HepG2 (cell line): ENCODE results near the gene GATD1. TPM values are rescaled to one million over a fixed set of nuclear protein-coding genes. Genes with fewer than 3 reads are reported as not detected.
A peak's percentile ranks its signal among the peaks of the same experiment; 100 is the strongest.

ENCODE experiments used
- ATAC-seq: fragments of 200-7000 bp; cut with Tn5 transposase; 3 replicates; pipeline ENCODE4 v1.9.1; 2020; ENCODE audit warnings: mild to moderate bottlenecking, moderate library complexity
- BruUV-seq: library from RNA; stranded (reverse); fragments of 400-500 nt; replicated peaks from 2 replicates; lab custom pipeline; 2021; lab: Mats Ljungman, UMichigan
- CTCF ChIA-PET: fragments of 300-600 bp; formaldehyde crosslinking; extraction: SDS; loops from one replicate; lab custom pipeline; 2021; ENCODE audit warnings: low total read pairs, inconsistent platforms, low intra/inter-chr PET ratio; lab: Yijun Ruan, JAX
- POLR2A ChIA-PET: fragments of 350-600 bp; sonication (Branson Sonifier 250); formaldehyde crosslinking; loops from one replicate; lab custom pipeline; 2020; ENCODE audit warnings: antibody characterized with exemption, inconsistent platforms; lab: Yijun Ruan, JAX
- DNase-seq: peaks from one replicate; pipeline ENCODE4 v3.0.0-alpha.2; 2015; ENCODE audit warnings: low spot score
- FAIRE-seq: peaks from 3 replicates; lab custom pipeline; 2011; peaks lifted over from hg19 to GRCh38; lab: Jason Lieb, UNC
- H2AFZ ChIP-seq: one replicate; pipeline ENCODE4 v1.6.1; 2011; ENCODE audit warnings: low read length, inconsistent platforms
- H3K27ac ChIP-seq: fragments of 300-600 bp; 3 replicates; pipeline ENCODE4 v1.8.0; 2011; ENCODE audit warnings: mixed run types, mild to moderate bottlenecking, mixed read lengths, low read length, inconsistent platforms; ENCODE audit not compliant: insufficient read depth; ENCODE audit errors: extremely low read length
- H3K27me3 ChIP-seq, 2 experiments: fragments of 200-600 bp in 1 of 2; 2 replicates in 1 of 2; 3 replicates in 1 of 2; pipeline versions ENCODE4 v1.6.0 to v1.8.0; 2011; ENCODE audit warnings: low read length in 2 of 2, mild to moderate bottlenecking in 2 of 2, moderate library complexity in 2 of 2, inconsistent platforms in 1 of 2; ENCODE audit not compliant: insufficient read depth in 2 of 2, control insufficient read depth in 1 of 2
- H3K36me3 ChIP-seq, 2 experiments: fragments of 200-600 bp in 1 of 2; replicated peaks in 1 of 2; 2 replicates in 1 of 2; 3 replicates in 1 of 2; pipeline versions ENCODE4 v1.5.1 to v1.8.0; 2011; ENCODE audit warnings: low read length in 2 of 2, inconsistent platforms in 1 of 2; ENCODE audit not compliant: insufficient read depth in 2 of 2, control insufficient read depth in 1 of 2
- H3K4me1 ChIP-seq: 2 replicates; pipeline ENCODE4 v1.5.1; 2012; ENCODE audit warnings: low read length, inconsistent platforms; ENCODE audit not compliant: insufficient read depth
- H3K4me2 ChIP-seq: 2 replicates; pipeline ENCODE4 v1.6.0; 2011; ENCODE audit warnings: low read depth, low read length, inconsistent platforms
- H3K4me3 ChIP-seq, 3 experiments: fragments of 200-600 bp in 1 of 3; sonication (generic), shearing (Covaris generic) in 1 of 3; replicated peaks in 1 of 3; 2 replicates each; pipeline ENCODE4 v1.5.1; 2011 to 2016; ENCODE audit warnings: low read length in 3 of 3, inconsistent platforms in 2 of 3, low read depth in 2 of 3, mild to moderate bottlenecking in 2 of 3, control low read depth in 1 of 3, mixed read lengths in 1 of 3; ENCODE audit not compliant: insufficient read depth in 1 of 3
- H3K79me2 ChIP-seq: one replicate; pipeline ENCODE4 v1.6.1; 2011; ENCODE audit warnings: low read length, inconsistent platforms; ENCODE audit not compliant: insufficient read depth
- H3K9ac ChIP-seq: 2 replicates; pipeline ENCODE4 v1.6.0; 2011; ENCODE audit warnings: mild to moderate bottlenecking, low read depth, low read length, inconsistent platforms; ENCODE audit not compliant: insufficient read depth
- H3K9me3 ChIP-seq: 2 replicates; pipeline ENCODE4 v1.5.1; 2012; ENCODE audit warnings: mild to moderate bottlenecking, low read length
- H4K20me1 ChIP-seq: 2 replicates; pipeline ENCODE4 v1.6.0; 2011; ENCODE audit warnings: inconsistent platforms, mild to moderate bottlenecking, low read length, moderate library complexity; ENCODE audit not compliant: insufficient read depth
- FOXJ3 ChIP-seq: sonication (generic); formaldehyde crosslinking; IDR thresholded peaks from 2 replicates; pipeline ENCODE4 v1.4.0; 2020; ENCODE audit warnings: missing genetic modification reagents, mild to moderate bottlenecking, borderline replicate concordance
- IKZF4 ChIP-seq: sonication (generic); formaldehyde crosslinking; IDR thresholded peaks from 2 replicates; pipeline ENCODE4 v1.5.1; 2020; ENCODE audit warnings: borderline replicate concordance, mild to moderate bottlenecking, low read depth, missing genetic modification reagents; ENCODE audit errors: not compliant biosample characterization
- KDM5A ChIP-seq: fragments of 200-600 bp; sonication (generic); IDR thresholded peaks from 2 replicates; pipeline ENCODE4 v1.7.0; 2018; ENCODE audit warnings: antibody characterized with exemption, mild to moderate bottlenecking, low read length, borderline replicate concordance
- LCORL ChIP-seq, 2 experiments: fragments of 450-650 bp in 1 of 2; sonication (generic) in 1 of 2; formaldehyde crosslinking in 1 of 2; IDR thresholded peaks; 2 replicates each; pipeline versions ENCODE4 v1.5.0 to v1.6.1; 2017 to 2020; ENCODE audit warnings: antibody characterized with exemption in 1 of 2, missing genetic modification reagents in 1 of 2
- MXD4 ChIP-seq: IDR thresholded peaks from 2 replicates; pipeline ENCODE4 v1.6.1; 2016; ENCODE audit warnings: mild to moderate bottlenecking, missing biosample characterization, missing genetic modification reagents
- POGZ ChIP-seq: sonication (generic); formaldehyde crosslinking; IDR thresholded peaks from 2 replicates; pipeline ENCODE4 v1.4.0; 2020; ENCODE audit warnings: mild to moderate bottlenecking, missing genetic modification reagents
- TSC22D2 ChIP-seq: sonication (generic); formaldehyde crosslinking; IDR thresholded peaks from 2 replicates; pipeline ENCODE4 v1.5.1; 2020; ENCODE audit warnings: missing genetic modification reagents, mild to moderate bottlenecking, borderline replicate concordance
- ZFX ChIP-seq: sonication (generic); formaldehyde crosslinking; IDR thresholded peaks from 2 replicates; pipeline ENCODE4 v1.4.0; 2020; ENCODE audit warnings: mild to moderate bottlenecking, low read depth, missing genetic modification reagents, moderate library complexity
- ZGPAT ChIP-seq: IDR thresholded peaks from 2 replicates; pipeline ENCODE4 v1.6.1; 2016; ENCODE audit warnings: mild to moderate bottlenecking
- ZNF280B ChIP-seq: sonication (generic); formaldehyde crosslinking; IDR thresholded peaks from 2 replicates; pipeline ENCODE4 v1.5.0; 2020; ENCODE audit warnings: missing genetic modification reagents, mild to moderate bottlenecking, borderline replicate concordance
- ZNF343 ChIP-seq: sonication (generic); formaldehyde crosslinking; IDR thresholded peaks from 2 replicates; pipeline ENCODE4 v1.4.0; 2020; ENCODE audit warnings: mild to moderate bottlenecking, missing genetic modification reagents
- ZNF510 ChIP-seq: sonication (generic); formaldehyde crosslinking; IDR thresholded peaks from 2 replicates; pipeline ENCODE4 v1.4.0; 2020; ENCODE audit warnings: low read depth, mild to moderate bottlenecking, missing genetic modification reagents
- ZNF589 ChIP-seq: sonication (generic); formaldehyde crosslinking; conservative IDR thresholded peaks from 2 replicates; pipeline ENCODE4 v1.8.0; 2022; ENCODE audit warnings: mild to moderate bottlenecking, moderate library complexity, missing genetic modification reagents
- ZNF674 ChIP-seq: sonication (generic); formaldehyde crosslinking; IDR thresholded peaks from 2 replicates; pipeline ENCODE4 v1.5.0; 2020; ENCODE audit warnings: low read depth, mild to moderate bottlenecking, missing genetic modification reagents
- ZNF776 ChIP-seq: sonication (generic); formaldehyde crosslinking; IDR thresholded peaks from 2 replicates; pipeline ENCODE4 v1.4.0; 2020; ENCODE audit warnings: mild to moderate bottlenecking, missing genetic modification reagents
- ZNF800 ChIP-seq: sonication (generic); formaldehyde crosslinking; IDR thresholded peaks from 2 replicates; pipeline ENCODE4 v1.4.0; 2020; ENCODE audit warnings: missing genetic modification reagents
- WGBS: methylation state at CpG from one replicate; pipeline ENCODE4 v1.1.6; 2017; ENCODE audit warnings: low lambda C conversion rate; 5-methylcytosine and 5-hydroxymethylcytosine counted together
- in situ Hi-C: cut with HindIII; loops from 2 replicates; pipeline ENCODE4 v1.10.0; 2017; ENCODE audit warnings: low pct_unique_long_range_greater_than_20kb; ENCODE audit not compliant: extremely low pct_ligation_motif_present
- intact Hi-C: fragments of 100-400 bp; cut with micrococcal nuclease; formaldehyde crosslinking; loops from one replicate; pipeline ENCODE4 v1.10.0; 2022; ENCODE audit not compliant: unreplicated experiment
- polyA plus RNA-seq, 8 experiments: library from polyadenylated mRNA; depleted of rRNA in 3 of 8; stranded (reverse) in 7 of 8; unstranded in 1 of 8; fragments of >200 nt; fragmentation: Illumina TruSeq in 4 of 8; extraction: Trizol in 4 of 8; gene quantifications; 2 replicates each; pipeline versions ENCODE4 v1.2.1 to v1.2.3, GENCODE V29; 2011 to 2016; ENCODE audit warnings: low read depth in 4 of 8, missing spikeins in 1 of 8, mixed read lengths in 1 of 8; ENCODE audit not compliant: insufficient read depth in 1 of 8
- total RNA-seq, 5 experiments: library from RNA; depleted of rRNA; stranded (reverse); fragments of >200 nt; fragmentation: Illumina TruSeq; extraction: Trizol; gene quantifications; 2 replicates each; pipeline ENCODE4 v1.2.3, GENCODE V29; 2016; ENCODE audit warnings: low read depth in 1 of 5

The GATD1 gene
- total and polyA plus RNA-seq, 2 of the 13 experiments (the other 11 are each of a cell fraction or from before 2014, with no cell fraction given): 31.3 to 60.5 TPM

- TF ChIP-seq ZNF280B (CRISPR knock-in tag) (no peak), MXD4 (CRISPR knock-in tag) (0 out of 2 replicates have a peak, but pooled peaks have one; percentile 32), ZNF510 (no peak), ZGPAT (CRISPR knock-in tag) (0 out of 2 replicates have a peak, but pooled peaks have one; percentile 8), KDM5A (0 out of 2 replicates have a peak, but pooled peaks have one; percentile 8), ZNF674 (CRISPR knock-in tag) (no peak), ZNF776 (CRISPR knock-in tag) (no peak)
Observed at GRCh38 chr11:748007-748359, 29.3 kb downstream of the GATD1 start (continued).

- DNase-seq: peak; percentile 76
- WGBS: 0% methylated on average over 22 of the region's 112 CpGs
- no peaks in the 10 kb centered on the region; a peak in 1 of 5 replicates for H3K27me3 ChIP-seq
- peaks cover 44% of the 10 kb centered on the region for H3K79me2 ChIP-seq
- intact Hi-C loops (no loop called here), in situ Hi-C loops (no loop called here)
- BruUV-seq: no TSS peak
- H3K9me3 ChIP-seq: no peaks in the 10 kb centered on the region
- H3K4me1 ChIP-seq: peaks cover 37% of the 10 kb centered on the region
- no peak within 1 kb of the TSS for H2AFZ ChIP-seq
- FAIRE-seq: no peak
- peaks cover 5% of the 10 kb centered on the region; the same call in 1 of the 2 replicates for H4K20me1 ChIP-seq
- H3K27ac ChIP-seq: peak within 1 kb of the TSS; percentile 73
- H3K36me3 ChIP-seq: peaks cover 0 to 1% of the 10 kb centered on the region in 2 experiments; a peak in 2 of 5 replicates
- POLR2A ChIA-PET: interaction anchor here (0.5 to 3.6 kb wide), 13 partner anchors 9 to 163 kb away, joined by 3 to 33 read pairs (median 4); partner anchors contain the start of genes EPS8L2, GATD1, RPLP2 and TMEM80
- H3K4me3 ChIP-seq: peak within 1 kb of the TSS; percentile 80 to 95 (median 85)
- H3K9ac ChIP-seq: peak within 1 kb of the TSS; percentile 88
- H3K4me2 ChIP-seq: peak within 1 kb of the TSS; percentile 82
- peak; percentile 95 for ATAC-seq
- CTCF ChIA-PET: interaction anchor here (1.9 kb wide), 1 partner anchor 19 kb away, joined by 7 read pairs; no protein-coding TSS in a partner anchor
- TF ChIP-seq IKZF4 (CRISPR knock-in tag) (peak; percentile 67), LCORL (IDR thresholded peaks at IDR 0.05) (no peak), LCORL (CRISPR knock-in tag; IDR thresholded peaks at IDR 0.05) (0 out of 2 replicates have a peak, but pooled peaks have one; percentile 9), TSC22D2 (CRISPR knock-in tag) (peak; percentile 75; the same call in 1 of the 2 replicates), ZNF800 (CRISPR knock-in tag) (peak; percentile 30; the same call in 1 of the 2 replicates), ZFX (CRISPR knock-in tag) (peak; percentile 92), ZNF589 (CRISPR knock-in tag) (0 out of 2 replicates have a peak, but pooled peaks have one; percentile 39), ZNF343 (CRISPR knock-in tag) (peak; percentile 86; the same call in 1 of the 2 replicates), FOXJ3 (CRISPR knock-in tag) (no peak), POGZ (CRISPR knock-in tag) (peak; percentile 58; the same call in 1 of the 2 replicates)
Observed at GRCh38 chr11:747158-748006, 29.9 kb downstream of the GATD1 start, which contains the start of gene TALDO1. Gene TALDO1 (plus strand): TSS chr11:747464. CDS start chr11:747482, 18 bp downstream.
